Kidney epithelial cell (primary cell): ENCODE measurements around the gene PLCG2. TPM values are rescaled to one million over a fixed set of nuclear protein-coding genes. Genes with fewer than 3 reads are reported as not detected.

Experiments
- DNase-seq: peaks from one replicate; pipeline ENCODE4 v3.0.0-alpha.2; 2010; ENCODE audit warnings: low read depth
- H3K27me3 ChIP-seq: 2 replicates; pipeline ENCODE4 v1.6.0; 2011; ENCODE audit warnings: low read length; ENCODE audit not compliant: control insufficient read depth, insufficient read depth
- H3K36me3 ChIP-seq: 2 replicates; pipeline ENCODE4 v1.5.1; 2011; ENCODE audit warnings: low read length; ENCODE audit not compliant: control insufficient read depth, insufficient read depth
- H3K4me3 ChIP-seq: 2 replicates; pipeline ENCODE4 v1.5.1; 2011; ENCODE audit warnings: low read depth, mild to moderate bottlenecking, control low read depth, low read length
- total RNA-seq: library from RNA; depleted of rRNA; stranded (reverse); fragments of >200 nt; gene quantifications from 2 replicates; pipeline ENCODE4 v1.2.3, GENCODE V29; 2015
- TF ChIP-seq, protein P1 (sequence below): IDR thresholded peaks from 2 replicates; pipeline ENCODE4 v1.5.1; 2011; ENCODE audit warnings: mild to moderate bottlenecking, moderate library complexity, low read length, control low read depth, inconsistent platforms; ENCODE audit not compliant: insufficient read depth, poor library complexity, severe bottlenecking

The PLCG2 gene
- total RNA-seq, 1 donor from 2014 or later: 17.3 TPM

DNA sequence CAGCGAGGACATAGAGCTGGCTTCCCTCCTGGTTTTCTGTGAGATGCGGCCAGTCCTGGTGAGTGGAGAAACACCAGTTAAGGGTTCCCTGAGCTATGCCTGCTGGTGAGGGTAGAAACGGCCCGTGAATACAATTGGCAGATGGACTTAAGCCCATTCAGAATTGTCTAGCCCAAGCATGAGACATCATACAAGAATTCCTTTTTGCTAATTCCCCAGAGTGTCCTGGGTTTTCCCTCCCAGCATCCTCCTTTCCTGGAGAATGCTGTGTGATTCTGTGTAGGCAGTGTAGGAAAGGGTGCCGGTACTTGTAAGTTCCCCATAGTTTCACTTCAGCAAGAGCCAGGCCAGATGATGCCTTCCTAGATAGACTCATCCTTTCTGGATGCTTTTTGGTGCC is 167.1 kb downstream of the PLCG2 start:
- no peak overlapping the region for H3K4me3 ChIP-seq
- no peaks in the 10 kb centered on the region for H3K36me3 ChIP-seq
- no peak for DNase-seq
- TF ChIP-seq, protein P1, sequence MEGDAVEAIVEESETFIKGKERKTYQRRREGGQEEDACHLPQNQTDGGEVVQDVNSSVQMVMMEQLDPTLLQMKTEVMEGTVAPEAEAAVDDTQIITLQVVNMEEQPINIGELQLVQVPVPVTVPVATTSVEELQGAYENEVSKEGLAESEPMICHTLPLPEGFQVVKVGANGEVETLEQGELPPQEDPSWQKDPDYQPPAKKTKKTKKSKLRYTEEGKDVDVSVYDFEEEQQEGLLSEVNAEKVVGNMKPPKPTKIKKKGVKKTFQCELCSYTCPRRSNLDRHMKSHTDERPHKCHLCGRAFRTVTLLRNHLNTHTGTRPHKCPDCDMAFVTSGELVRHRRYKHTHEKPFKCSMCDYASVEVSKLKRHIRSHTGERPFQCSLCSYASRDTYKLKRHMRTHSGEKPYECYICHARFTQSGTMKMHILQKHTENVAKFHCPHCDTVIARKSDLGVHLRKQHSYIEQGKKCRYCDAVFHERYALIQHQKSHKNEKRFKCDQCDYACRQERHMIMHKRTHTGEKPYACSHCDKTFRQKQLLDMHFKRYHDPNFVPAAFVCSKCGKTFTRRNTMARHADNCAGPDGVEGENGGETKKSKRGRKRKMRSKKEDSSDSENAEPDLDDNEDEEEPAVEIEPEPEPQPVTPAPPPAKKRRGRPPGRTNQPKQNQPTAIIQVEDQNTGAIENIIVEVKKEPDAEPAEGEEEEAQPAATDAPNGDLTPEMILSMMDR: no peak
- no peaks in the 10 kb centered on the region for H3K27me3 ChIP-seq

DNA sequence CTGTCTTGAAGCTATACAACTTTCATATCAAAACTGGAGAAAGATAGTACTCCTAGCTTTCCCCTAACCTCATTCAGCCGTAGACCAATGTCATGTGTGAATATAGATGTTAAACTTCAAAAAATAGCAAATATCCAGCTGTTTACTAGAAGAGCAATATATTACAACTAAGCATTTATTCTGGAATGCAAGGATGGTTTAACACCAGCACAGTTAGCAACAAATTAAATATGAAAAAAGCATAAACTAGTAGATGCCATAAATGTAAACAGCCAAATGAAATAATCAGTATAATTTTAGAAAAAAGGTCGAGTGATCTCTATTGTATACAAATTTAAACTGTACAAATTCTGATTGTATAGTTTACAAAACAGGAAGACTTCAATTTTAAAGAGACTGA is 172.5 kb downstream of the PLCG2 start:
- no peak for DNase-seq
- TF ChIP-seq, protein P1: no peak
- H3K36me3 ChIP-seq: no peaks in the 10 kb centered on the region

GRCh38 chr16:81956213-81956948 is 177.3 kb downstream of the PLCG2 start:
- Histone ChIP-seq H3K27me3 (no peaks in the 10 kb centered on the region), H3K4me3 (no peak overlapping the region), H3K36me3 (no peaks in the 10 kb centered on the region)
- TF ChIP-seq, protein P1: no peak
- DNase-seq: no peak

More for the DNA sequence above, 172.5 kb downstream of the PLCG2 start:
- Histone ChIP-seq H3K27me3 (no peaks in the 10 kb centered on the region), H3K4me3 (no peak overlapping the region)

DNA sequence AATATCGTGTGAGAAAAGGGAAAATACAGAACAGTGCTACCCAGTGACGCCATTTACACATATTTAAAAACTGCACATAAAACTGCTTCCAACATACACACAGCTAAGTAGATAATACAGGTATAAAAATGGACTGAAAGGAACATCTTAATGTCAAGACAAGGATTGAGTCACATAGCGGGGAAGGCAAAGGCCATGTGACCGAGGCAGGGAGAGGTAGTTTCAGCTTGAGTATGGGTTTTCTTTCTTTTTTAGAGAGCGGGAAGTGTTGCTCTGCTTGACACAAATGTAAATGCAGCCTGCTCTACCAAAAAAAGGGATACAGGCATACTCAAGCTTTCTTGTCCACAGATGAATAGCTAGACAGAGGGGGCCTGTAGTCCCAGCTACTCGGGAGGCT is 185.7 kb downstream of the PLCG2 start:
- no peaks in the 10 kb centered on the region for H3K36me3 ChIP-seq
- no peaks in the 10 kb centered on the region for H3K27me3 ChIP-seq
- TF ChIP-seq, protein P1: no peak
- no peak overlapping the region for H3K4me3 ChIP-seq
- DNase-seq: no peak

DNA sequence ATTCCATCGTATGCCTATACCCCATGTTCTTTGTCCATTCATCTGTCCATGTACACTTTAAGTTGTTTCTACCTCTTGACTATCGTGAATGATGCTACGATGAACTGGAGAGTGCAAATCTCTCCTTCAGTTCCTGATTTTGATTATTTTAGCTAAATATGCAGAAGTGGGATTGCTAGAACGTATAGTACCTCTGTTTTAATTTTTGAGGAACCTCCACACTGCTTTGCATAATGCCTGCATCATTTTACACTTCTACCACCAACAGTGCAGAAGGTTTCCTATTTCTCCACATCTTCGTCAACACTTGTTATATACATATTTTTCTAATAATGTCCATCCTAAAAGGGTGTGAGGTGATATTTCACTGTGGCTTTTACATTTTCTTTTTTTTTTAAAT is 188.3 kb downstream of the PLCG2 start:
- Histone ChIP-seq H3K27me3 (no peaks in the 10 kb centered on the region), H3K36me3 (no peaks in the 10 kb centered on the region), H3K4me3 (no peak overlapping the region)
- DNase-seq: no peak
- TF ChIP-seq, protein P1: no peak

DNA sequence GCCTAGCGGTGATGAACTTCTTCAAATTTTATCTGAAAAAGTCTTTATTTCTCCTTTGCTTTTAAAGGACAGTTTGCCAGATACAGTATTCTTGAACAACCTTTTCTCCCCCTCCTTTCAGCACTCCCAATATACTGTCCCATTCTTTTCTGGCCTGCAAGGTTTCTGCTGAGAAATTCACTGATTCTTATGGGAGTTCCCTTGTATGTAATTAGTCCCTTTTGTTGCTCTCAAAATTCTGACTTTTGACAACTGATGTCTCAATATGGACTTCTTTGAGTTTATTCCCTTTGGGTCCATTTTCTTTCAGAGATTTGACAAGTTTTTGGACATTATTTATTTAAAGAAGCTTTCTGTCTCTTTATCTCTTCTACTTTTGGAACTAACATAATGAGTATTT is 192.8 kb downstream of the PLCG2 start:
- Histone ChIP-seq H3K4me3 (no peak overlapping the region), H3K36me3 (no peaks in the 10 kb centered on the region), H3K27me3 (no peaks in the 10 kb centered on the region)
- TF ChIP-seq, protein P1: no peak
- DNase-seq: no peak
